Left ventricle myocardium inferior (tissue), 1 donor: ENCODE results near the gene SPECC1L. TPM values are rescaled to one million over a fixed set of nuclear protein-coding genes. Genes with fewer than 3 reads are reported as not detected.
A peak's percentile ranks its signal among the peaks of the same experiment; 100 is the strongest.

ENCODE experiments used
- DNase-seq: peaks from one replicate; pipeline ENCODE4 v3.0.0-alpha.2; 2020
- H3K27ac ChIP-seq: fragments of 200-600 bp; replicated peaks from 2 replicates; pipeline ENCODE4 v1.8.0; 2021
- H3K27me3 ChIP-seq: fragments of 200-600 bp; 2 replicates; pipeline ENCODE4 v1.8.0; 2021; ENCODE audit warnings: low read depth
- H3K36me3 ChIP-seq: fragments of 200-600 bp; 2 replicates; pipeline ENCODE4 v1.8.0; 2021
- H3K4me1 ChIP-seq: fragments of 200-600 bp; 2 replicates; pipeline ENCODE4 v1.8.0; 2021
- H3K4me3 ChIP-seq: fragments of 200-600 bp; 2 replicates; pipeline ENCODE4 v1.8.0; 2021; ENCODE audit warnings: mild to moderate bottlenecking, moderate library complexity
- H3K9me3 ChIP-seq: fragments of 200-600 bp; replicated peaks from 2 replicates; pipeline ENCODE4 v1.8.0; 2021
- CTCF ChIP-seq: fragments of 200-600 bp; IDR thresholded peaks from 2 replicates; pipeline ENCODE4 v1.8.0; 2021; ENCODE audit warnings: antibody characterized with exemption, mild to moderate bottlenecking, borderline replicate concordance
- intact Hi-C: fragments of 100-400 bp; cut with micrococcal nuclease; formaldehyde crosslinking; loops from one replicate; pipeline ENCODE4 v1.11.0; 2022
- total RNA-seq: library from RNA; stranded (reverse); fragmentation: NEBNext Ultra II Directional; extraction: Animal tissue kit (Norgen Biotek cat#: 25700); gene quantifications from one replicate; pipeline ENCODE4 v1.2.1, GENCODE V29; 2021
- donor health status: DM: no; HTN: yes; CAD: no; lungs with severe emphysema.

SPECC1L gene
- total RNA-seq, 1 donor from 2014 or later: 51.9 TPM

- Histone ChIP-seq H3K27ac (peak overlapping the region; percentile 42), H3K4me3 (no peak overlapping the region), H3K9me3 (no peaks in the 10 kb centered on the region), H3K27me3 (no peaks in the 10 kb centered on the region), H3K4me1 (peaks cover 52% of the 10 kb centered on the region), H3K36me3 (no peaks in the 10 kb centered on the region)
- intact Hi-C loops: no loop called here
- no peak for DNase-seq
- TF ChIP-seq CTCF: no peak
Observed at GRCh38 chr22:24443668-24444067, 173.0 kb downstream of the SPECC1L start.

- intact Hi-C loops: no loop called here
- Histone ChIP-seq H3K4me1 (peaks cover 52% of the 10 kb centered on the region), H3K27ac (peak overlapping the region; percentile 42)
Observed at GRCh38 chr22:24444251-24444650, 173.6 kb downstream of the SPECC1L start.

GRCh38 chr22:24444729-24445466 is 174.3 kb downstream of the SPECC1L start:
- no peak for DNase-seq
- Histone ChIP-seq H3K9me3 (no peaks in the 10 kb centered on the region), H3K27ac (peak overlapping the region; percentile 42), H3K36me3 (no peaks in the 10 kb centered on the region), H3K4me3 (no peak overlapping the region), H3K27me3 (no peaks in the 10 kb centered on the region), H3K4me1 (peaks cover 52% of the 10 kb centered on the region)
- intact Hi-C loops: no loop called here
- TF ChIP-seq CTCF: no peak

More at GRCh38 chr22:24444251-24444650, 173.6 kb downstream of the SPECC1L start:
- Histone ChIP-seq H3K36me3 (no peaks in the 10 kb centered on the region), H3K4me3 (no peak overlapping the region), H3K27me3 (no peaks in the 10 kb centered on the region), H3K9me3 (no peaks in the 10 kb centered on the region)
- no peak for TF ChIP-seq CTCF
- DNase-seq: no peak

- Histone ChIP-seq H3K9me3 (no peaks in the 10 kb centered on the region), H3K4me3 (no peak overlapping the region), H3K36me3 (no peaks in the 10 kb centered on the region), H3K27ac (peak overlapping the region; percentile 42), H3K4me1 (peaks cover 52% of the 10 kb centered on the region), H3K27me3 (no peaks in the 10 kb centered on the region)
- no peak for DNase-seq
- intact Hi-C loops: no loop called here
- no peak for TF ChIP-seq CTCF
Observed at GRCh38 chr22:24445481-24446259, 175.0 kb downstream of the SPECC1L start.

- peak overlapping the region; percentile 42 for H3K27ac ChIP-seq
- H3K4me1 ChIP-seq: peaks cover 52% of the 10 kb centered on the region
- DNase-seq: no peak
- H3K36me3 ChIP-seq: no peaks in the 10 kb centered on the region
- no peaks in the 10 kb centered on the region for H3K9me3 ChIP-seq
- no peak for TF ChIP-seq CTCF
- no peaks in the 10 kb centered on the region for H3K27me3 ChIP-seq
- intact Hi-C loops: no loop called here
- no peak overlapping the region for H3K4me3 ChIP-seq
Observed at GRCh38 chr22:24446260-24446611, 175.6 kb downstream of the SPECC1L start.
